ENCODE data around the gene MGME1.

GRCh38 chr20:17956099-17956685 is 12.6 kb upstream of the MGME1 start:
- TF ChIP-seq FOSL1 (CRISPR knock-in tag; IDR thresholded peaks at IDR 0.05; ENCODE audit: borderline replicate concordance) = no peak
- no peak for TF ChIP-seq ZNF441 (CRISPR knock-in tag; IDR thresholded peaks at IDR 0.05; ENCODE audit: borderline replicate concordance)
- no peak for TF ChIP-seq TGIF2 (CRISPR knock-in tag; IDR thresholded peaks at IDR 0.05)
- TF ChIP-seq ZNF280D (CRISPR knock-in tag; IDR thresholded peaks at IDR 0.05) = no peak
- no peak for TF ChIP-seq DMTF1 (CRISPR knock-in tag; IDR thresholded peaks at IDR 0.05)
- no peak for TF ChIP-seq NFAT5 (CRISPR knock-in tag; IDR thresholded peaks at IDR 0.05)
- no peak for TF ChIP-seq ZNF792 (CRISPR knock-in tag; IDR thresholded peaks at IDR 0.05)
- TF ChIP-seq RELA (CRISPR knock-in tag; IDR thresholded peaks at IDR 0.05) = no peak
- TF ChIP-seq ZNF569 (CRISPR knock-in tag; IDR thresholded peaks at IDR 0.05; ENCODE audit: borderline replicate concordance) = no peak
- TF ChIP-seq POLR2A (IDR thresholded peaks at IDR 0.05; ENCODE audit: insufficient read depth in 1 of 2, low read depth in 2 of 2, low read length in 2 of 2) = no peak
- TF ChIP-seq SP5 (CRISPR knock-in tag; IDR thresholded peaks at IDR 0.05; ENCODE audit: borderline replicate concordance, low read depth) = no peak
- no peak for TF ChIP-seq TARDBP (CRISPR knock-in tag; IDR thresholded peaks at IDR 0.05)
- TF ChIP-seq ZMYM2 (CRISPR knock-in tag; IDR thresholded peaks at IDR 0.05) = no peak
- no peak for TF ChIP-seq CBX5 (CRISPR knock-in tag; IDR thresholded peaks at IDR 0.05; ENCODE audit: borderline replicate concordance)

All from HepG2 (cell line).